Right ventricle myocardium inferior (tissue), 1 donor: ENCODE results near the gene SEZ6L. TPM values are rescaled to one million over a fixed set of nuclear protein-coding genes. Genes with fewer than 3 reads are reported as not detected.

Source experiments
- ATAC-seq: fragments of 200-7000 bp; cut with Tn5 transposase; one replicate; pipeline ENCODE4 v1.9.1; 2020; ENCODE audit warnings: mild to moderate bottlenecking, moderate library complexity
- DNase-seq: peaks from one replicate; pipeline ENCODE4 v3.0.0; 2021; ENCODE audit errors: missing footprints
- intact Hi-C: fragments of 100-400 bp; cut with DNase I; formaldehyde crosslinking; loops from one replicate; pipeline ENCODE4 v1.11.0; 2022
- total RNA-seq: library from RNA; stranded (reverse); fragmentation: NEBNext Ultra II Directional; extraction: Animal tissue kit (Norgen Biotek cat#: 25700); gene quantifications from one replicate; pipeline ENCODE4 v1.2.1, GENCODE V29; 2021
- donor health status: DM: no; HTN: yes; CAD: no; lungs with severe emphysema.

Gene SEZ6L
- total RNA-seq, 1 donor from 2014 or later, result 0.08 TPM

DNA sequence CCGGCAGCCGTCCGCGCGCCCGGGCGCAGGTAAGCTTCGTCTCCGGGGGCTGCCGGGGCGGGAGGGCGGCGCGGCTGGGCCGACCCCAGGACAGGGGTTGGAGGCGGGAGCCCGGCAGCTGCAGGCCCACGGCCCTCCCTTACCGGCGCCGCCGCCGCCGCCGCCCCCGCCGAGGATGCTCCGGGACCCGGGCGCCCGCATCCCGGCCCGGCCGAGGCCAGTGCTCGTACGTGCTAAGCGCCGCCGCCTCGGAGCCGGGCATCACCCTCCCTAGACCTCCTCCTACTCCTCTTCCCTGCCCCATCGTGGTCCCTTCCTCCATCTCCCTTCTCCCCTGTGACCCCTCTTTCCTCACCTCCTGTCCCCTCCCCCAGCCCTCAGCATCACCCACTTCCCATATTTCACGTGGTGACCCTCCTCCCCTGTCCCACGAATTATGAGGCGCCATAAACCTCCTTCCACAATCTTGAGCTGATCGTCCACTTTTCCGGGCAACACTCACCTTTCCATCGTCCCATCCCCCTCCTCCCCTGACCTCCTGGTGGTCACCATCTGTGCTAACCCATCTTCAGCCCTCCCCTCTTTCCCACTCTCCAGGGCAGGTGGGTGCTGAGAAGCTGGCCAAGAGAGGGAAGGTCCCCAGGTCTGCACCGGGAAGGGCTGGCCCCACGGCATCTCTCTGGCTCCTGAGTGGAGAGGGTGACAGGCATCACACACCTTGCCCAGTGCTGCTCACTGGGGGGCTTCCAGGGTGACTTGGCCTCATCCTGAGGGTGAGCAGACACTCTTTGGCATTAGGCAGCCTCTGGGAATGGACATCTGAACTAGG is 260.4 kb downstream of the SEZ6L start:
- no peak for ATAC-seq
- intact Hi-C loops, result no loop called here
- no peak for DNase-seq

- intact Hi-C loops, result no loop called here
- ATAC-seq, result no peak
- DNase-seq, result no peak
Observed at GRCh38 chr22:26430600-26430999, 261.3 kb downstream of the SEZ6L start.

DNA sequence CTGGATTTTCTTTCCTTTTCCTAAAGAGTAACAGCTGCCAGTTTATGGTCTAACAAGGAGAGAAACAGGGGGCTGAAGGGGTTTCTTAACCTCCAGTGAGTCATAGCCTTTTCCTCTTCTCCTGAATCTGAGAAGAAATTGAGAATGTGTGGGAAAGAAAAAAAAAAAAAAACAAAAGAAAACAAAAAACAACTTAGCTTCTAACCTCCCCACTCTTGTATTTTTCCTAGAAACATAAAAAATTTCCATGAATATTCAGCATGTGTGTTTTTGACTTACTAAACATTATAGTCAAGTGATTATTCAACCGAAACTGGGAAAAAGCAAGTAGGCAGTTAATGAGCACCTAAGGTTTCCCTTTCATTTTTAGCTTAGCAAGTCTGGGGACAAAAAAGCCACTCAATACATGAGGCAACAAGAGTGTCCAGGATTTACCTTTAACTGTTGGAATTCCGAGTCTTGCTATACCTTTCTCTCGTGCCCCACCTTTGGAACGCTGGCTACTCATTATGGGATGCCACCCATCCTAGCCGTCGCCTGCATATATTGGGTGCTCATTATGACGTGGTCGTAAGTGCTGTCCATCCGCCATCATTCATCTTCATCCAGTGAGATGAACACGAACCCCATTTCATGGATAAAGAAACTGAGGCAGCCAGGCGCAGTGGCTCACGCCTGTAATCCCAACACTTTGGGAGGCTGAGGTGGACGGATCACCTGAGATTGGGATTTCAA is 262.2 kb downstream of the SEZ6L start:
- no peak for ATAC-seq
- no peak for DNase-seq
- intact Hi-C loops, result no loop called here

DNA sequence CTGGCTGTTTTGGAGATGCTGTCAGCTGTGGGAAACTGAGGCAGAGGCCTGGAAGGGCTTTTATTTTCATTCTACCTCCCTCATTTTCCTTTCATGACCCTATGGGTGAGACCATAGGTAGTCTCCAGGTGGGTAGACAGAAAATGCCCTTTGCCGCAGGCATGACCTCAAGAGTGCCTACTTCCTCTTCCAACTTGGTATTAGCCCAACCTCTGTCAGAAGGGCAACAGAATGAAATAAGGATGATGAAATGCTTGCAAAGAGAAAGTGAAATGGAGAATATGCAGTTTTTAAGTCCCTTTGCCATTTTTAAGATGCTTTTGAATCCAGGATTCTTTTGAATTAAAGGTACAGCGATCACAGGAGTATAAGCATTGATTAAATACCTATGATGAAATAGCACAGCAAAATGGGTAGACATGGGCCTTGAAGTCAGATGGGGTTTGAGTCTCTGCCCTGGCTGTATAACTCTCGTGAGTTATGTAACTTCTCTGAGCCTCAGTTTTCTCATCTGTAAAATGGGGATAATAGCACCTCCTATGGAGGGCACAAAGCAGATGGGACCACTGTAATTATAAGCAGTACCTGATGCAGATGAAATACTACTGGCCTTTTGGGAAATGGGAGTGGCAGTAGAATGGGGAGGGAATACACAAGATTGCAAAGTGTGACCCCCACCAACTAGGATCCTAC is 263.5 kb downstream of the SEZ6L start:
- ATAC-seq (no peak), DNase-seq (no peak)
- intact Hi-C loops, result no loop called here
